CD4-positive, alpha-beta T cell treated with Interferon alpha-2 for 1 hour (primary cell): ENCODE results near the gene ZNF213.

Experiments
- DNase-seq, 2 donors: peaks; one replicate each; pipeline ENCODE4 v3.0.0-alpha.2; 2020 to 2022

ZNF213 gene

DNA sequence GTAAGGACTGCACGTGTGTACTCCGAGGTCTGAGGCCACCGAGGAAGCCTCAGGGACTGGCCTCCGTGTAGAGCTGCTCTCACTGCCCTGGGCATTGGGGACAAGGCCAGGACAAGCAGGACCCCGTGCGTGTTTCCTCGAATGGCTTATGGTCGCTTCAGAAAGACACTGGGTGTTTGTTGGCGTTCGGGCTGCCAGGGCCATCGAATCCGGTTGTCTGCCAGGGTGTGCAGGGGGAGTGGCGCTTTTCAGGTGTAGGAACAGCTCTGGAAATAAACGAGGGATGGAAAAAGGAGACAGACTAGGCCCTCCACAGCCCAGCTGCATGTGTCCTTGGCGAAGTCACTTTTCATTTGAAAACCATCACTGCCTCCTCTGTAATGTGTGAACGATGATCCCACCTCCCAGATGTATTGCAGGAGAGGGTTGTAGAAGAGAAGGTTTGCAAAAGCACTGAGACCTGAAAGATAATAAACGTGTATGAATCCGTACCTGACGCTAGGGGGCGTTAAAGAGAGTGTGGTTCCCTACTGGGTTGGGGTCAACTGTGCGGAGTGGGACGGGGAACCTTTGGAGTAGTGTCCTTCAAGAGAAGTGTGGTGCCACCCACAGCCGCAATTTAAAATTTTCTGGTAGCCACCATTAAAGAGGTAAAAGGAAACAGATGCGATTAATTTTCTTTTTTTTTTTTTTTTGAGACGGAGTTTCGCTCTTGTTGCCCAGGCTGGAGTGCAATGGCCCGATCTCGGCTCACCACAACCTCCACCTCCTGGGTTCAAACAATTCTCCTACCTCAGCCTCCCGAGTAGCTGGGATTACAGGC lies 33.6 kb upstream of the ZNF213 start:
- peak; percentile 33 to 77 for DNase-seq

DNA sequence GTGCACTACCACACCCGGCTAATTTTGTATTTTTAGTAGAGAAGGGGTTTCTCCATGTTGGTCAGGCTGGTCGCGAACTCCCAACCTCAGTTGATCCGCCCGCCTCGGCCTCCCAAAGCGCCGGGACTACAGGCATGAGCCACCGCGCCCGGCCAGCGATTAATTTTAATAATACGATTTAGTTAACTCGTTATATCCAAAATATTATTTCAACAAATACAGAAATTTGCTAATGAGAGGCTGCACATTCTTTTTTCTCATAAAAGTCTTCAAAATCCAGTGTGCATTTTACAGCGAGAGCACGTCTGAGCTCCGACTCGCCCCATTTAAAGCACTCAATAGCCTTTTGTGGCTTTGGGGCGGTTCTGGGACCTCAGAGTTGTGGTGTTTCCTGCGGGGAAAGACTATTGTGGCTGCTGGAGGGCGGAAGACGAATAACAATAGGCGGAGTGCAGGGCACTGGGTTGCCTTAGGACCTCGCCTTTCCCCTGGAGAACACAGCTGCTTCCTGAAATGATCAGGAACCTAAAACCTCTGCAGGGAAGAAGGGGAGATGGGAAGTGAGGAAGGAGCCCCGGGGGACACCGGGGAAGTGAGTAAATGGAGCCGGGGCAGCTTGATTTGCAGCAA lies 32.9 kb upstream of the ZNF213 start:
- DNase-seq = peak in 1 of 2 donors; percentile 52

DNA sequence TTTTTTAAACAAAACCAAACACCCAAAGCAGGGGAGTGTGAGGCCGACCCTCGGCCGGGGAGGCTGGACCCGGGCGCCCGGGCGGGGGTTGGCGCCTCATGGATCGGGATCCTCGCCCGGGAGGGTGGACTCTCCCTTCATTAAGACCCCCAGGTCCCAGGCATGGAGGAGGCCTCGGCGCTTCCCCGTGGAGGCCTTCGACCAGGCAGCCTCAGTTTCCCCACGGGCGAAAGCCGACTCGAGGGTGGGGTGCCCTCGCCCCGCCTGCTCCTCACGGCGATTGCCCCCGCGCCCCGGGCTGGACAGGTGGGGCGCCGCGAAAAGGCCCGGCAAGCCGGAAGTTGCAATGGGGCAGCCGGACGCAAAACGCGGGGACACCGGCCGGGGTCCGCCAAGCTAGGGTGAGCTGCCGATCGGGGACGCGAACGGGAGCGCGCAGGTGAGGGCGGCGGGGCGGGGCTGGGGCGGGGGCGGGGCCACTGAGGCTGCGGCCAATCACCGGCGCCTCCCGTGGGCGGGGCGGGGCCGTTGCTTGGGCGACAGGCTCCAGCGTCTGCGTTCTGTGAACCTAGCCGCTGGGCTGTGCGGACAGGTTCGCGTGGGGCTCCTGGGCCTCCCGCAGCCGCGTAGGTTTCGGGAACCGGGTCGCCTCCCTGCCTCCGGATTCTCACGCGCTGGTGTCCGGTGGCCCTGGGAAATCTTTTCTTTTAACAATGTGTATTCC lies 28.5 kb upstream of the ZNF213 start:
- peak; percentile 93 to 94 for DNase-seq

DNA sequence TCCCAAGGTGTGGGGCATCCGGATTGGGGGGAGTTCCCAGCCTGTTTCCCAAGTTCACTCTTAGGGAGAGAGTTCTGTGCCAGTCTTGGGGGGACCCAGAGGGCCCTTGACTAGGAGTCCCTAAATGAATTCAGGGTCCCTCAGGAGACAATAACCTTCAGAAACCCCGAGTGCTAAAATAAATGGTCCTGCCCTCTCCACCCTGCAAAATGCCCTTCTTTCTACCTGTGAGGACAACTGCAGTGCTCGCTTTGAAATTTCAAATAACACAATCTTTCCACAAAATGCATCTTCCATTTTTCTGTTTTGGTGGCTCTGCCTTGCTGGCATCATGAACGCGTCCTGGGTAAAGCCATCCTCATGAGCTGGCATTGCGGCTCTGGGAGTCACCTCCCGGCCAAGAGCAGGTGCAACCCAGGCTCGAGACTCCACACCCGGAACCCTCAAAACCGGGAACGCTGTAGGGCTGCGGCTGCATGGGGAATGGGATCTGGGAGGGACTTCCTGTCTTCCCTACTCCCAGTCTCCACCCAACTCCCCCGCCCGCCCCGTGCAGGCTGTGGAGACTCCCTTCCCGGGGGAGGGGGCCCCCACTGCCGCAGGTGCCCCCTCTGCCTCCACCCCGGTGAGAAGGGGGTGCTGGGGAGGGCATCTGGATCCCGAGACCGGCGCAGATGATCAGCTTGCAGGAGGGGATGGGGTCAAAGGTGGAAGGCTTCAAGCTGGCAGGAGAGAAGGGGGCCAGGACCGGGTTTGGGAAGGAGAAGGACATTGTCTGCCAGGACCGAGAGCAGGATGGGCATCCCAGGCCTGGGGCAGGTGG lies 22.6 kb upstream of the ZNF213 start, which contains the start of gene ZNF205:
ZNF205 (plus strand) TSS at position 529 of the 823 bp plus-strand sequence. CDS start 845 bp downstream, outside the sequence.
- DNase-seq = no peak

DNA sequence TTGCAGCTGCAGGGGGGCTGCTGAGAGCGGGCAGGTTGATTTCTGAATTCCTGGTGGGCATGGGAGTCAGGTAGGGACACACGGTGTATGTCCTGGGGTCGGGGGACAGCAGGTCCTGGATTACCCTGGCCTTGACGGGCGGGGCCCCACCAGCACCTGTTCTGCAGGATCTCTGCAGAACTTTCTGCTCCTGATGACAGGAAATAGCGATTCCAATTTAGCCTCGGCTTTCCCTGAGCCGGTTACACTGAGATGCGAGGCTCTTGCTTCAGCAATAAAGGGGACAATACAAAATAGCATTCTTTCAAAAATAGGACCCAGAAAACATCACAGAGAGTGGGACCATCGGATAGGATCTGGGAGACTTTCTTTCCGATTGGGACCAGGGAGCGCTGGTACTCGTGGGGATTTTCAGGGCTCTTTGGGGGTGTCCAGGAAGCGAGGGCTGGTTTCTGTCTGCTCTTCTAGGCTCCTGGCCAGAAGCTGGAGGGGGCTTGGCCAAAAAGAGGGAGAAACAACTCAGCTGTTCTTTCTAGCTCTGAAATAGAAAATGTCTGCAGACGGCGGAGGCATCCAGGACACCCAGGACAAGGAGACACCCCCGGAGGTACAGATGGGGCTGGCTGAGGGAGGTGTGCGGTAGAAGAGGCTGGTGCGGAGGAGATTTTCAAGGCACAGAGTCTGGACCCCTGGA lies 21.8 kb upstream of the ZNF213 start:
- no peak for DNase-seq

DNA sequence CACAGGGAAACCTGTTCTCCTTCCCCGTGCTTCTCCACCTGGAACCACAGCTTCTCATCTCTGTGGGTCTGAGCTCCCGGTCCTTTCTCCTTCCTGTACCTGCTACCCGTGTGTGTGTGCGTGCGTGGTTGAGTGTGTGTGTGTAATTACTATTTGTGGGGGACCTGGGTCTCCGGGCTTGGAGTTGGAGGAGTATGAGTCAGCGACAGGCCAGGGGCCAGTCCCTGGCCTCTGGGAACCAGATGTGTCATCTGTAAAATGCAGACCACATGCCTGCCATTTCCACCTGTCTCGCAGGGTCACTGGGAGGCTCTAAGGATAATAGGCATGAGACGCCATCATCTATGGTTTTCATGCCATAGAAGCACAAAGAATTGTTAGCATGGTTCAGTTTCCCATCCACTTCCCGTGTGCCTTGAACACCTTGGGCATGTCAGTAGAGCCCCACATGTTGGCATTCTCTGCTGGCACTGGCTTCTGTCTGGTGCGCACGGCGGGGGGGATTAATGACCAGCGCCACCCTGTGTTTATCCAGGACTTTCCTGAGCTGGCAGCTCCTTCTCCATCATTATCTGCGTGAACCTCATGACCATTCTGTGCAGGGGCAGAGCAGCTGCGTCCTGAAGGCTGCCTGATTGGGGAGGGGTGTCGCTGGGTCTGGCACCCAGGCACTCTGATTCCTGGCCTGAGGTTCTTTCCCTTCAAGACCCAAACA lies 20.9 kb upstream of the ZNF213 start:
- DNase-seq = no peak

DNA sequence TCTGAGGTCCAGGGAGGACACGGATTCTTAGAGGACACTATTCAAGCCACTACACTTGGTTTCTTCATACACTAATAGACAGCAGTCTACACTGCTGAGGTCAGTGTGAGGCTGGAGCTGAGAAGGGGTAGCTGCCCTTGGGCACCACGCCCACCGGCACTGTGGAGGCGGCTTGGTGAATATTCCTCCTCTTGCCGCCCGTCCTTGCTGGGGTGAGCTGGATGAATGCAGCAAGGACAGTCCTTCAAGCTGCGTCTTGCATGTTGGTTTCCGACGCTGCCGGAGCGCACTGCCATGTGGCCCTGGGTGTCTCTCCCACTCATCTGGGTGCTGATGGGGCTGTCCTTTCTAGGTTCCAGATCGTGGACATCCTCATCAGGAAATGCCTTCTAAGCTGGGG lies 19.8 kb upstream of the ZNF213 start:
- no peak for DNase-seq

DNA sequence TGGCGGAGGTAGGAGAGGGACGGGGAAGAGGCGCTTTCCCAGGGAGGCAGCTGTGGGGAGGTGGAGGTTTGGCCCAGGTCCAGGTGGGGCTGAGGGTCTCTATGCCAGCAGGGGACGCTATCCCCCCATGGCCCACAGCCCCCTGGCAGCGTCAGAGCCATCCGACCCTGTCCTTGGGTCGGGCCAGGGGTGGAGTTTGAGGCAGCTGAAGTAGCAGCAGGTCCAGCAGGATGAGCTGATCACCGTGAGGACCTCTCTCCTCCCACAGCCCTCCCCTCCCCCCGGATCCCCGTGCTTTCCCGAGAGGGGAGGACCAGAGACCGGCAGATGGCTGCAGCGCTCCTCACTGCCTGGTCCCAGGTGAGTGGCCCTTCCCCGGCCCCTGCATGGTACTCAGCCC lies 19.3 kb upstream of the ZNF213 start:
- DNase-seq = no peak

DNA sequence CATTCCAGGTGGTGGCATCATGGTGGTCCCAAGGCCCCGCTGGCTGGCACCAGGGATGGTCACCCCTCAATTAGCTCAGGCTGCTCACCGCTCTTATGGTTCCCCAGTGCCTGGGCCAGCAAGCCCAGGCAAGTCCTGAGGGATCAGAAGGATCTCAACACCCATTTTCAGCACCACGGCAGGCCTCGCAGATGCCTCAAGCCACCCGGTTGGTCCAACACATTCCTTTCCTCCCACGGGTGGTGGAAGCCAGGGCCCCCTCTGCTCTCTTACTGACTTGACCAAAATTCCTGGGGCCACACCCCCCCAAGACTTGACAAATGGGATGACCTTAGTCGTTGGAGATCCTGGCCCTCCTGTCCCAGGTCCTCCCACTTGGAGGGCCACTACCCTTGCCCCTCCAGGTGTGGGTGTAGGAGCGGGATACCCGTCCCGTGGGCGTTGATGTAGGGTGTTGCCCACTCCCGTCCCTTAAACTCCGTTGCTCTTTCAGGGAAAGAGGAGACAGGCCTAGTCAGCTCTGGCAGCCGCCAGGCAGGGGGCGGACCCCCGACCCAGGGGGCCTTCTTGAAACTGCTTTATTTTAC lies 16.5 kb upstream of the ZNF213 start:
- no peak for DNase-seq

DNA sequence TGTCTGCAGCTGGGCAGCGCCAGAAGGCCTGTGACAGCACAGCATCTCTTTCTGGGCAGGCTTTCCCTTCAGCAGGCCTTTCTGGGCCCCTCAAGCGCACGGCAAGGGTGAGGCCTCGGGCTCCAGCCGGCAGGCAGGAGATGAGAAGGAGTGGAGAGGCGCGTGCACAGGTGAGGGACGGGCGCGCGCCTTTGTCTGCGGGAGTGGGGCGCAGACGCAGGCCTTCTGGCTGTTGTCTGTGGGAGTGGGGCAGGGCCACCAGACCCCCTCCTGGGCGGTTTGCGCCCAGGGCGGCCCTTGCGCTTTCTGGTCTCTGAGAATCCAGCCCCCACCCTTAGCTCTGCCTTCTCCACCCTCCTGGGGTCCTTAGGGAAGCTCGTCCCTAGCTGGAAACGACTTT lies 16.0 kb upstream of the ZNF213 start:
- DNase-seq = no peak

DNA sequence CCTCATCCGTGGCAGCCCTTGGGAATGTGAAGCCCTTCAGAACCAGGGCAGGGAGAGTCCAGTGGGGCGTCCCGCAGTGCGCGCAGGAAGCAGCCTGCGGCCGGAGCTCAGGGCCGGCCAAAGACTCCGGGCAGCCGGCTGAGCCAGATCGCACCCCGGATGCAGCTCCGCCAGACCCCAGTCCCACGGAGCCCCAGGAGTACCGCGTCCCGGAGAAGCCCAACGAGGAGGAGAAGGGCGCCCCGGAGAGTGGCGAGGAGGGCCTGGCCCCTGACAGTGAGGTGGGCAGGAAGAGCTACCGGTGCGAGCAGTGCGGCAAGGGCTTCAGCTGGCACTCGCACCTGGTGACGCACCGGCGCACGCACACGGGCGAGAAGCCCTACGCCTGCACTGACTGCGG lies 15.5 kb upstream of the ZNF213 start:
- DNase-seq = no peak

DNA sequence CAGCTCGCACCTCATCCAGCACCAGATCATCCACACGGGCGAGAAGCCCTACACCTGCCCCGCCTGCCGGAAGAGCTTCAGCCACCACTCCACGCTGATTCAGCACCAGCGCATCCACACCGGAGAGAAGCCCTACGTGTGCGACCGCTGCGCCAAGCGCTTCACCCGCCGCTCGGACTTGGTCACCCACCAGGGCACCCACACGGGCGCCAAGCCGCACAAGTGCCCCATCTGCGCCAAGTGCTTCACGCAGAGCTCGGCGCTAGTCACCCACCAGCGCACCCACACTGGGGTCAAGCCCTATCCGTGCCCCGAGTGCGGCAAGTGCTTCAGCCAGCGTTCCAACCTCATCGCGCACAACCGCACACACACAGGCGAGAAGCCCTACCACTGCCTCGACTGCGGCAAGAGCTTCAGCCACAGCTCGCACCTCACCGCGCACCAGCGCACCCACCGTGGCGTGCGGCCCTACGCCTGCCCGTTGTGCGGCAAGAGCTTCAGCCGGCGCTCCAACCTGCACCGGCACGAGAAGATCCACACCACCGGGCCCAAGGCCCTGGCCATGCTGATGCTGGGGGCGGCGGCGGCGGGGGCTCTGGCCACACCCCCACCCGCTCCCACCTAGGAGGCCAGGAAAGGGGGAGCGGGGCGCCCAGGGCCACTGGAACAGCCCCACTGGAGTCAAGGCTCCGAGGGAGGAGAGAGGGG lies 15.0 kb upstream of the ZNF213 start:
- no peak for DNase-seq

DNA sequence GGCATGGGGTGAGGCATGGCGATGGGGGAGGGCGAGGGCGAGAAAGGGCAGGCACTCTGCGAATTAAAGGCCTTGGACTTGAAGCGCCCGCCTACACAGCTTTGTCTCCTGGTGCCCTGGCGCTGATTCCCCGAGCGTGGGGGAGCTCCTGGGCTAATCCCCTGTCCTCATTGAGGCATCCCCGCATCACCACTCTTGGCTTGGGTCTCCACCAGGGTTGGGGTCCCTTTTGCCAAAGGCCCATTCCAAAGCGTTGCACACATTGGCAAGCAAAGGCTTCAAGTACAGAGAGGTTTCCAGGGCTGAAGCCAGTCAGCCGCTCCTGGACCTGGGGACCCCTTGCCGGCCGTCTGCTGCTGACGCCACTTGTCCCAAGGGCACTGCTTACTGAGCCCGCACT lies 14.4 kb upstream of the ZNF213 start:
- no peak for DNase-seq

DNA sequence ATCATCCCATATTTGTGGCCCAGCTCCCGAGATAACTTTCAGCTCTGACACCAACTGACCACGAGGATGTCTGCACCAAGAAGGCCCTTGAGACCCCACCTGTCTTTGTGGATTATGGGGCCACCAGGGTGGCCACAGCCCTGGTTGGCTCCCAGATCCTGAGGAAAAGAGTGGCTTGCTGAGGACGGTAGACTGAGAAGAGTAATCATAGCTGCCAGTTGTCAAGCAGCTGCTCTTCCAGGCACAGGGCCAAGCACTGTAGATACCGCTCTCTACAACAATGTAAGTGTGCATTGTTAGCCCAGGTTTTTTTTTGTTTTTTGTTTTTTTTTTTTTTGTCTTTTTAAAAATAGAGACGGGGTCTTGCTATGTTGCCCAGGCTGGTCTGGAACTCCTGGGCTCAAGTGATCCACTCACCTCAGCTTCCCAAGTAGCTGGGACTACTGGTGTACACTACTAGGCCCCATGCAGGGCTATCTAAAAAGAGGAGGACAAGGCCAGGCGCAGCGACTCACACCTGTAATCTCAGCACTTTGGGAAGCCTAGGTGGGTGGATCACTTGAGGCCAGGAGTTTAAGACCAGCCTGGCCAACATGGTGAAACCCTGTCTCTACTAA lies 12.9 kb upstream of the ZNF213 start:
- no peak for DNase-seq

DNA sequence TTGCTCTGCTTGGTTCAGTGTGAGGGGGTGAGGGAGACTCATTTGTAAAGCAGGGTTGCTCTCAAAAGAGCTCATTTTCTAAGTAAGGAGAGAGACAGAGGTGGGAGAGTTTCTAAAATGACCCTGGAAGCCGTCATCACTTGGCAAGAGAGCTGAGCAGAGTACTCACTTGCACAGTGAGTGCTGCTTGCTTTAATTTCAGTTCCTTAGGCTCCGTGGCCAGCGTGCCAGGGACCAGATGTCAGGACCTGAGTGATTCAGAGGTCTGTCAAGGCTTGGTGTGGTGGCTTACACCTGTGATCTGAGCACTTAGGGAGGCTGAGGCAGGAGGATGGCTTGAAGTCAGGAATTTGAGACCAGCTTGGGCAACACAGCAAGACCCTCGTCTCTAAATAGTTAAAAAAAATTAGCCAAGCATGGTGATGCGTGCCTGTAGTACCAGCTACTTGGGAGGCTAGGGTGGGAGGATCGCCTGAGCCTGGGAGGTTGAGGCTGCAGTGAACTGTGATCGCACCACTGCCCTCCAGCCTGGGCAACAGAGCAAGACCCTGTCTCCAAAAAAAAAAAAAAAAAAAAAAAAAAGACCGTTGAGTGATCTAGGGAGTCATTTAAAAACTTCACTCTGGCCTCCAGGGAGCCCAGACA lies 11.8 kb upstream of the ZNF213 start:
- DNase-seq = no peak

DNA sequence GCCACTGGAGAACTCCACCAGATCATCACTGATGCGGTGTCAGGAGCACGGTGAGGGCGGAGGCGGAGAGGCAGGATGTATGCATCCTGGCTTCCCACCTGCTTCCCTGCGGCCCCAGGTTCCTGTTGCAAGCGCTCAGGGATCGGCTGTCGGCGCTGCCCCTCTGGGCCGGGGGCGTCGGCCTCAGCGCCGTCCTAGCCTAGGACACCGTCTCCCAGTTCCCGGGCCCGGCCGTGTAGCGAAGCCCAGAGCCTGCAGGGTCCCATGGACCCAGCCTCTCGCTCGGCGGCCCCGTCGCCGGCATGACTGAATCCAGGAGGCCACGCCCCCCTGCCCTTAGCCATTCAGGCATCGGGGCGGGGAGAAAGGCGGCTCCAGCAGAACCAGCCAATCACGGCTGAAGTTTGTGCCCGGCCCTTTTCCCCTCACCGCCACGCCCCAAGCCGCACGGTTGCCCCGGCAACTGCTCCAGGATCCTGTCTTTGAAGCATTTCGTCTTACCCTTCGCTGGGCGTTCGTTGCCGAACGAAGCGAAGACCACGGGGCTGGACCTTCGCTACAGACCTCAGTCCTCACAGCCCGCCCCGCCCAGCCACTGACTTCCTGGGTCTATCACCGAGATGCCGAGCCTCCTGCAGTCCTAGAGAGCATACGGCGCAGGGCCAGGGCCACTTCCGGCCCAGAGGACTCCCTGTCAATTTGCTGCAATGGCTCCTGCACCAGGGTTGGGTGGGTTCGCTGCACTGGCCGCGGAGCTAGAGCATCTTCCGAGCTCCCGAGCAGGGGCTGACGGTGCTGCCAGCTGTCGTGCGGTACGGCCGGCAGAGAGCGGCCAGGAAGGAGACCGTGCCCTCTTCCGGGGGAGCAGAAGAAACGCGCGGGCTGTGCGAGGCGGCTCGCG lies 10.6 kb upstream of the ZNF213 start:
- DNase-seq = peak; percentile 94 to 96

DNA sequence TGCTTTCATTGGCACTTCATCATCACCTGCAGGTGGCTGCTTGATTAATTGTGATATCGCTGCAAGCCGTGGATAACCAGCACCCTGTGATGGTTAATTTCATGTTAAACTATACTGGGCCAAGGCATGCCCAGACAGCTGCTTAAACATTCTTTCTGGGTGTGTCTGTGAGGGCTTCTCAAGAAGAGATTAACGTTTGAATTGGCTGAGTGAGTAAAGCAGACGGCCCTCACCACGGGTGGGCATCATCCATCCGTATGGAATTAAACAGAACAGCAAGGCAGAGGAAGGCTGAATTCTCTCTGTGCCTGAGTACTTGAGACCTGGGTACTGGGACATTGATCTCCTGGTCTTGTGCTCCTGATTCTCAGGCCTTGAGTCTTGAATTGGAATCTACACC lies 7.1 kb upstream of the ZNF213 start:
- DNase-seq = no peak
